ENCODE measurements around the gene IKZF3.
A peak's percentile ranks its signal among the peaks of the same experiment; 100 is the strongest.
"Not testable (repeated sequence)": the region's sequence is repeated elsewhere in the genome, so short reads cannot be mapped to it uniquely, and the experiment has no call there.

The IKZF3 gene

GRCh38 chr17:39863918-39864746 is at the start of gene IKZF3:
IKZF3 (minus strand) TSS chr17:39864312; CDS start chr17:39864126, 186 bp downstream.
- peak; percentile 72 to 78 (median 73) for DNase-seq (ENCODE audit: low read depth in 3 of 3)

GRCh38 chr17:39908789-39909352 is 44.8 kb upstream of the IKZF3 start:
- DNase-seq (ENCODE audit: low read depth in 3 of 3), result no peak

DNA sequence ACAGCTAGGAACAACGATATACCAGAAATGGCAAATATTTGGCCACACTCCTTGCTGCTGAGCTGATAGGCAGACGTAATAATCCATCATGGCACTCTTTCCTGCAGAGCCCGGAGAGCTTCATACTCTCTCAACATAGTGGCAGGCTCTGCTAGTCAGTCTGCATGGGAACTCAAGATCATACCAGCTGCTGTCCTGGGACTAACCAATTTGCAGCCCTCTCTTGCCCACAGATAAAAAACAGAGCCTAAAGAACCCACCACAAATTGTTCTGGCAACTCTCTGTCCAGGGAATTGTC is 40.8 kb upstream of the IKZF3 start:
- DNase-seq (ENCODE audit: low read depth in 3 of 3), result no peak

GRCh38 chr17:39903158-39903884 is 39.2 kb upstream of the IKZF3 start:
- DNase-seq (ENCODE audit: low read depth in 3 of 3), result no peak

GRCh38 chr17:39902027-39902426 is 37.9 kb upstream of the IKZF3 start:
- not testable (repeated sequence) for DNase-seq (ENCODE audit: low read depth in 3 of 3)

DNA sequence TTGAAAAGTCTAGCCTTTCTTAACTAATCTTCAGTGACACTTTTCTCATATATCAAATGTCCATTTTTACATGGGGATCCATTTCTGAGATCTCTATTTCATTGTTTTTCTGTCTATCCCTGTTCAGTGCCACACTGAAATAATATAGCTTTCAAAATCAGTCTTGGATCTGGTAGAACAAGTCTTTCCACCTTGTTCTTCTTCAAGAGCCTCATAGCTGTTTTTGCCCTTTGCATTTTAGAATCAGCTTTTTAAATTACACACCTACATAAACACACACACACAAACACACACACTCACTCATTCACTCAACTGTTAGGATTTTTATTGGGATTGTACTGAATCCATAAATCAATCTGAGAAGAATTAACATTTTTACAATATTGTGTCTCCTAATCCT is 35.1 kb upstream of the IKZF3 start:
- no peak for DNase-seq (ENCODE audit: low read depth in 3 of 3)

DNA sequence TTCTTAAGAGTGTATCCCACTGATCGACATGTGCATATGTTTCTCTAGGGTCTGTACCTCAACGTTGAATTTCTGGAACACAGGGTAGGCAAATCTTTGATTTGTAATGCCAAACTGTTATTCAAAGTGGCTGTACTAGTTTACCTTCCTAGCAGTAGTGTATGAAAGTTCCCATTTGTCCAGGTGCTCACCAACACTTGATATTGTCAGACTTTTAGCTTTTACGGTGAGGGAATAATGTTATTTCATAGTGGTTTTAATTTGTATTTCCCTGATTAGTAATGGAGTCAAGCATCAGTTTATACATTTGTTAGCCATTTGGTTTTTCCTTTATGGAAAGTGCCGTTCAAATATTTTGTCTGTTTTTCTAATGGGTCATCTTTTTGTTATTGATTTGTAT is 34.0 kb upstream of the IKZF3 start:
- no peak for DNase-seq (ENCODE audit: low read depth in 3 of 3)

- DNase-seq (ENCODE audit: low read depth in 3 of 3), result no peak
Observed at GRCh38 chr17:39894681-39895376, 30.7 kb upstream of the IKZF3 start.

DNA sequence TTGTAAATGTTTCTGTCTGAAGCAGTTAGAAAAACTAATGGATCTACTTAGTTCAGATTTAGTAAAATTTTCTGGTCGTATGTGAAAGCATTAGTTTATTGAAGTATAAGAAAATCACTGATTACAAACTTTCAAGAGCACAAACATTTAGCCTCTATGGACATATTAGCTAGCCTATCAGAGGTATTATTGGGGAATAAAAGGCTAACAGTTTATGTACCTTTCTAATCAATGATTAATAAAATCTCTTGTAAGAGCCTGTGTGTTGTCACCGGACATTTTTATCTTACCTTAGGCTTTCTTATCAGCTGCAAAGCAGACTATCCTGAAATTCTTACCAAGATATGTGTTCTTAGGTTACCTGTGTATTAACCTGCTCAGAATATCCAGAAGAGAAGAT is 25.1 kb upstream of the IKZF3 start:
- DNase-seq (ENCODE audit: low read depth in 3 of 3), result no peak

DNA sequence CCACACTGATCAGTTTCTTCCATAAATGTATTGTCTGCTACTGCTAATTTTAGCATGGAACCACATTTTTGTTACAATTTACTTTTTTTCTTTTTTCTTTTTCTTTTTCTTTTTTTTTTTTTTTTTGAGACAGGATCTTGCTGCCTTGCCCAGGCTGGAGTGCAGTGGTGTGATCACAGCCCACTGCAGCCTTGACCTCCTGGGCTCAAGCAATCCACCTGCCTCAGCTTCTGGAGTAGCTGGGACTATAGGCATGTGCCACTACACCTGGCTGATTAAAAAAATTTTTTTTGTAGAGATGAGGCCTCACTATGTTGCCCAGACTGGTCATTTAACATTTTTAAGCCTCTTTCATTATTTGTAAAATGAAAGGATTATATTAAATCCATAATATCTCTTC is 23.0 kb upstream of the IKZF3 start:
- no peak for DNase-seq (ENCODE audit: low read depth in 3 of 3)

DNA sequence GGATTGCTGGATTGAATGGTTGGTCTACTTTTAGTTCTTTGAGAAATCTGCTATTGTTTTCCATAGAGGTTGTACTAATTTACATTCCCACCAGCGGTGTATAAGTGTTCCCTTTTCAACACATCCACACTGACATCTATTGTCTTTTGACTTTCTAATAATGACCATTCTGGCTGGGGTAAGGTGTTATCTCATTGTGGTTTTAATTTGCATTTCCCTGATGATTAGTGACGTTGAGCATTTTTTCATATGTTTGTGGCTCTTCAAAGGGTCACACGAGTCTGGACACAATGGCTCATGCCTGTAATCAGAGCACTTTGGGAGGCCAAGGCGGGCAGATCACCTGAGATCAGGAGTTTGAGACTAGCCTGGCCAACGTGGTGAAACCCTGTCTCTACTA is 22.0 kb upstream of the IKZF3 start:
- not testable (repeated sequence) for DNase-seq (ENCODE audit: low read depth in 3 of 3)

DNA sequence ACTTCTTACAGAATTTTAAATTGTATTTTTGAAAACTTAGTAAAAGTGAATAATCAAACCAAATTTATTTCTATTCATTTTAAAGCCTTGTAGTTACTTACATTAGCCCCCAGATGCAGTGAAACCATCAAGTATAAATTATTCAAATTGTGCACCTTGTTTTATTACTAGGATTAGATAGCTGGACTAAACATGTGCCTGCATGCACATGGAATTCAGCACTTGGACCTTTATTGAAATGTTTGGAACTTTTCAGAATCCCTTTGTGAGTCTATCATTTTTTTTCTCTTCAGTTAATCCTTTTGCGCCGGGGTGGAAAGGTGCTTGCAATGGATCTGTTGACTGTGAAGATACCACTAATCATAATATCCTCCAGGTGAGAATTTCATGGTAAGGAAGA is 8.6 kb upstream of the IKZF3 start:
- DNase-seq (ENCODE audit: low read depth in 3 of 3), result no peak

DNA sequence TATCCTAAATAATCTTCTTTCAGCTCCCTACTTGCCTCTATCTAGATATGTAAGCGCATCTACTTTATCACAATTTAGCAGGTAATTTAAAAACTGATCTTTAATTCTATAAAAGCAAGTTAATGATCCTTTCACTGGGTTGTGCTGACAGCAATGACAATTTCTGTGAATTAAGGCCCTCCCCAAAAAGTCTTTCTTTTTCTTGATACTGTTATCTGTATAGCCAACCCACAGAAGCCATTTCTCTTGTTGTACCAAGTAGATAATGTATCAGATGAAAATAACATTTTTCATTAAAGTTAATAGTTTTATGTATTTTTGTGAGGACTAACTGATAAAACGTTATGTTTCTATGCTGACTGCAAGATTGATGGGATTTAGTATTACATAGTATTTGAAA is 7.7 kb upstream of the IKZF3 start:
- no peak for DNase-seq (ENCODE audit: low read depth in 3 of 3)

GRCh38 chr17:39870776-39871175 is 6.7 kb upstream of the IKZF3 start:
- DNase-seq (ENCODE audit: low read depth in 3 of 3), result no peak

DNA sequence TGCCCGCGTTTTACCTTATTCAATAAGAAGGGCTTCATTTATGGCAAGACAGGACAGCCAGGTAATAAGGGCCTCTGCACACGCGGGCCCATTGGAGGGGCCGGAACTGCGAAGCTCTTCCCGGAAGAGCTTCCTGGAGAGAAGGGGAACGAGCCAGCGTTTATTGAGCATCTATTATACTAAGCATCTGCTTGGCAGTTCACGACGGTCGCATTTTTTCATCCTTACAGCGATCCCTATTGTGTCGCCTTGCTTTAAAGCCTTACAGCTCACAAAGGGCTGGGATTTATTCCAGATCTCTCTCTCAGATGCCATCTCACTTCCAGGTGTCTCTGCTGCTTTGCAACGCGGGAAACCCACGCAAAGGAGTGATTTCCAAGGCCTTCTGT is 4.4 kb upstream of the IKZF3 start:
- DNase-seq (ENCODE audit: low read depth in 3 of 3), result no peak

- DNase-seq (ENCODE audit: low read depth in 3 of 3), result peak; percentile 33 to 45 (median 34)
Observed at GRCh38 chr17:39867880-39868553, 3.9 kb upstream of the IKZF3 start, which contains the start of gene ZPBP2. ZPBP2 (plus strand) TSS chr17:39868202; CDS start chr17:39868355, 153 bp downstream.

- peak in 2 of 3 donors; percentile 44 to 50 for DNase-seq (ENCODE audit: low read depth in 3 of 3)
Observed at GRCh38 chr17:39867084-39867879, 3.2 kb upstream of the IKZF3 start.

DNA sequence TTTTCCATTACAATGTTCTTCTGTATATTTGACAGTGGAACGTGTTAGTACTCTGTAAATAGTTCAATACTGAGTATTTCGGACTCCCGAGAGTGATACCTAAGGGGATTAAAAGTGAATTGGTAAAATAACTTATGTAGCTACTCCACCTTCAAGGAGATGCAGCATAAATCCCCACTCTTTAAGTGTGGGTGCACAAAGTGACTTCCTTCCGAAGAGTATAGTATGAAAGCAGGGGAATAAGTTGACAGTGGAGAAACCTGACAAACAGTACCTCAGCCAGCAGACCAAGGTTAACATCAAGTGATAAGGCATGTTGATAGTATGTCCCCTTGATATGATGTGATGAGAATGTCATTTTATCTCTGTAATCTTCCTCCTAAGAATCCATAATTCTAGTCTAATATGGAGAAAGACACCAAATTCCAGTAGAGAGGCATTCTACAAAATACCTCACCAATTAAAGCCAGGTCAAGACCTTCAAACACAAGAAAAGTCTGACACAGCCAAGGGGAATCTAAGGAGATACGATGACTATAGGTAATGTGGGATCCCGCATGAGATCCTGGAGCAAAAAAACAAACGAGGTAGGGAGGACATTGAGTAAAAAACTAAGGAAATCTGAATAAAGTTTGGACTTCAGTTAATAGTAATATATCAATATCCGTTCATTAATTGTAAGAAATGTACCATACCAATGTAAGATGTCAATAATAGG is 2.1 kb upstream of the IKZF3 start:
- no peak for DNase-seq (ENCODE audit: low read depth in 3 of 3)

- no peak for DNase-seq (ENCODE audit: low read depth in 3 of 3)
Observed at GRCh38 chr17:39863244-39863917, 731 bp downstream of the IKZF3 start.

DNA sequence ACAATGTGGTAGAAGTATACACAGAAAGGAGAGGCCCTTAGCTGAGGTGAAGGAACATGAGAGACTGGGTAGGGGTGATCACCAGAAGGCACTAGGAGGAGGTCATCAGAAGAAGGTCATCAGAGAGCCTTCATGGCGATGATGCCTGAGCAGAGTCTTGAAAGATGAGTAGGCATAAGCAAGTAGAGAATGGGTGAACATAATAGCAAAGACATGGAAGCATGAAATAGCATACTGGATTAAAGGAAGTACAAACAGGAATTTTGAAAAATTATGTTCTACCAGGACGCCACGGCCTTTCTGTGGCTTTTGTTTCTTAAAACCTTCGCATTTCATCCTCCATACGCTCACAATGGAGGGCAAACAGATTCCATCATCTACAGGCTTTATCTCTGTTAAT is 2.9 kb downstream of the IKZF3 start:
- no peak for DNase-seq (ENCODE audit: low read depth in 3 of 3)
